ENCODE data around the gene DCX. TPM values are rescaled to one million over a fixed set of nuclear protein-coding genes. Genes with fewer than 3 reads are reported as not detected.

The DCX gene
- total RNA-seq, 2 donors from 2014 or later = 0.66 to 1.1 TPM

- Mint-ChIP-seq H3K27ac (peak overlapping the region; percentile 22), H3K4me3 (peak overlapping the region; percentile 14)
Measured at GRCh38 chrX:111411557-111411956, 435 bp downstream of the DCX start.

GRCh38 chrX:111410590-111411078 lies 1.4 kb downstream of the DCX start:
- H3K9ac ChIP-seq (ENCODE audit: extremely low read depth, low read length, poor library complexity, severe bottlenecking) = no peak overlapping the region
- Mint-ChIP-seq H3K27ac (no peak overlapping the region), H3K4me1 (peaks cover 24% of the 10 kb centered on the region), H3K27me3 (ENCODE audit: insufficient read depth) (no peaks in the 10 kb centered on the region), H3K36me3 (ENCODE audit: low read depth) (no peaks in the 10 kb centered on the region), H3K4me3 (peak overlapping the region; percentile 14), H3K9me3 (no peaks in the 10 kb centered on the region)
- no peak overlapping the region for H3K4me3 ChIP-seq (ENCODE audit: low read length)
- no peak for DNase-seq
- H3K9me3 ChIP-seq (ENCODE audit: control insufficient read depth, low read length) = no peaks in the 10 kb centered on the region
- peak overlapping the region; percentile 93 for H3K27ac ChIP-seq (ENCODE audit: low read depth, low read length)
- H3K4me1 ChIP-seq (ENCODE audit: control insufficient read depth, insufficient read depth, low read length) = no peaks in the 10 kb centered on the region
- no peak for TF ChIP-seq CTCF (conservative IDR thresholded peaks at IDR 0.05)
- no peaks in the 10 kb centered on the region for H3K27me3 ChIP-seq (ENCODE audit: control insufficient read depth, insufficient read depth, low read length, poor library complexity, severe bottlenecking)
- WGBS, 2 experiments (ENCODE audit: insufficient coverage in 1 of 2, insufficient read length in 1 of 2) = 68% methylated on average over 2 of the region's 2 CpGs; no CpG with 5 or more reads in 1 of the 2 experiments
- H3K36me3 ChIP-seq (ENCODE audit: control insufficient read depth, insufficient read depth, low read length) = no peaks in the 10 kb centered on the region

More at GRCh38 chrX:111411557-111411956, 435 bp downstream of the DCX start:
- Histone ChIP-seq H3K4me3 (ENCODE audit: low read length) (no peak overlapping the region), H3K27ac (ENCODE audit: low read depth, low read length) (peak overlapping the region; percentile 93), H3K4me1 (ENCODE audit: control insufficient read depth, insufficient read depth, low read length) (no peaks in the 10 kb centered on the region), H3K9ac (ENCODE audit: extremely low read depth, low read length, poor library complexity, severe bottlenecking) (no peak overlapping the region), H3K36me3 (ENCODE audit: control insufficient read depth, insufficient read depth, low read length) (no peaks in the 10 kb centered on the region), H3K9me3 (ENCODE audit: control insufficient read depth, low read length) (no peaks in the 10 kb centered on the region), H3K27me3 (ENCODE audit: control insufficient read depth, insufficient read depth, low read length, poor library complexity, severe bottlenecking) (no peaks in the 10 kb centered on the region)
- no peaks in the 10 kb centered on the region for H3K36me3 Mint-ChIP-seq (ENCODE audit: low read depth)
- no peaks in the 10 kb centered on the region for H3K9me3 Mint-ChIP-seq
- H3K27me3 Mint-ChIP-seq (ENCODE audit: insufficient read depth) = no peaks in the 10 kb centered on the region
- peaks cover 24% of the 10 kb centered on the region for H3K4me1 Mint-ChIP-seq
- DNase-seq = peak; percentile 61
- WGBS, 2 experiments (ENCODE audit: insufficient coverage in 1 of 2, insufficient read length in 1 of 2) = 48% methylated on average over 2 of the region's 2 CpGs; no CpG with 5 or more reads in 1 of the 2 experiments
- no peak for TF ChIP-seq CTCF (conservative IDR thresholded peaks at IDR 0.05)

- Histone ChIP-seq H3K4me3 (ENCODE audit: low read length) (no peak overlapping the region), H3K36me3 (ENCODE audit: control insufficient read depth, insufficient read depth, low read length) (no peaks in the 10 kb centered on the region), H3K9me3 (ENCODE audit: control insufficient read depth, low read length) (no peaks in the 10 kb centered on the region), H3K27me3 (ENCODE audit: control insufficient read depth, insufficient read depth, low read length, poor library complexity, severe bottlenecking) (no peaks in the 10 kb centered on the region), H3K4me1 (ENCODE audit: control insufficient read depth, insufficient read depth, low read length) (no peaks in the 10 kb centered on the region), H3K9ac (ENCODE audit: extremely low read depth, low read length, poor library complexity, severe bottlenecking) (no peak overlapping the region), H3K27ac (ENCODE audit: low read depth, low read length) (no peak overlapping the region)
- Mint-ChIP-seq H3K4me3 (no peak overlapping the region), H3K4me1 (peaks cover 28% of the 10 kb centered on the region), H3K27me3 (ENCODE audit: insufficient read depth) (no peaks in the 10 kb centered on the region), H3K9me3 (no peaks in the 10 kb centered on the region), H3K36me3 (ENCODE audit: low read depth) (no peaks in the 10 kb centered on the region), H3K27ac (no peak overlapping the region)
- TF ChIP-seq CTCF (conservative IDR thresholded peaks at IDR 0.05) = no peak
- WGBS, 2 experiments (ENCODE audit: insufficient coverage in 1 of 2, insufficient read length in 1 of 2) = 90% methylated on average over 3 of the region's 3 CpGs; no CpG with 5 or more reads in 1 of the 2 experiments
- DNase-seq = no peak
Measured at GRCh38 chrX:111409326-111409725, 2.7 kb downstream of the DCX start.

All from endodermal cell (in vitro differentiated cells).